GM23248 (cell line): ENCODE measurements around the gene TTLL8. TPM values are rescaled to one million over a fixed set of nuclear protein-coding genes. Genes with fewer than 3 reads are reported as not detected.
"Not testable (repeated sequence)": the region's sequence is repeated elsewhere in the genome, so short reads cannot be mapped to it uniquely, and the experiment has no call there.

Source experiments
- DNase-seq: peaks from one replicate; pipeline ENCODE4 v3.0.0-alpha.2; 2015
- H2AFZ ChIP-seq: fragments of 200-600 bp; sonication (generic); 2 replicates; pipeline ENCODE4 v1.6.1; 2016; ENCODE audit warnings: antibody characterized with exemption
- H3F3A ChIP-seq: fragments of 200-600 bp; sonication (generic); 2 replicates; pipeline ENCODE4 v1.6.1; 2016; ENCODE audit warnings: mild to moderate bottlenecking, antibody characterized with exemption, mixed run types; ENCODE audit not compliant: insufficient read depth
- H3K27ac ChIP-seq: fragments of 200-600 bp; sonication (generic); 2 replicates; pipeline ENCODE4 v1.5.1; 2016; ENCODE audit warnings: mild to moderate bottlenecking
- H3K27me3 ChIP-seq: fragments of 200-600 bp; sonication (generic); replicated peaks from 2 replicates; pipeline ENCODE4 v1.6.1; 2016; ENCODE audit warnings: mild to moderate bottlenecking; ENCODE audit not compliant: insufficient read depth
- H3K36me3 ChIP-seq: fragments of 200-600 bp; sonication (generic); 2 replicates; pipeline ENCODE4 v1.6.1; 2016; ENCODE audit warnings: low read depth, mild to moderate bottlenecking
- H3K4me1 ChIP-seq: fragments of 200-600 bp; sonication (generic); 2 replicates; pipeline ENCODE4 v1.6.1; 2016; ENCODE audit warnings: mild to moderate bottlenecking; ENCODE audit not compliant: insufficient read depth
- H3K4me2 ChIP-seq: fragments of 200-600 bp; sonication (generic); one replicate; pipeline ENCODE4 v1.6.1; 2016; ENCODE audit warnings: mild to moderate bottlenecking; ENCODE audit not compliant: unreplicated experiment
- H3K4me3 ChIP-seq: fragments of 200-600 bp; sonication (generic); 2 replicates; pipeline ENCODE4 v1.5.1; 2016; ENCODE audit warnings: mild to moderate bottlenecking
- H3K79me2 ChIP-seq: fragments of 200-600 bp; sonication (generic); 2 replicates; pipeline ENCODE4 v1.6.1; 2016; ENCODE audit warnings: mild to moderate bottlenecking; ENCODE audit not compliant: insufficient read depth
- H3K9ac ChIP-seq: fragments of 200-600 bp; sonication (generic); 2 replicates; pipeline ENCODE4 v1.6.1; 2016; ENCODE audit warnings: mild to moderate bottlenecking
- H3K9me2 ChIP-seq: fragments of 200-600 bp; sonication (generic); 2 replicates; pipeline ENCODE4 v1.6.1; 2016; ENCODE audit warnings: mixed run types, mild to moderate bottlenecking, moderate library complexity; ENCODE audit not compliant: insufficient read depth
- H3K9me3 ChIP-seq: fragments of 200-600 bp; sonication (generic); one replicate; pipeline ENCODE4 v1.6.1; 2017; ENCODE audit warnings: low read depth
- H4K20me1 ChIP-seq: fragments of 200-600 bp; sonication (generic); 2 replicates; pipeline ENCODE4 v1.6.0; 2016; ENCODE audit not compliant: insufficient read depth
- EZH2 ChIP-seq: fragments of 200-600 bp; sonication (generic); IDR thresholded peaks from 2 replicates; pipeline ENCODE4 v1.6.1; 2018; ENCODE audit warnings: antibody characterized with exemption, mild to moderate bottlenecking; ENCODE audit not compliant: insufficient read depth, poor library complexity, severe bottlenecking
- EZH2phosphoT487 ChIP-seq: fragments of 200-600 bp; sonication (generic); IDR thresholded peaks from 2 replicates; pipeline ENCODE4 v1.6.1; 2018; ENCODE audit warnings: antibody characterized with exemption, moderate library complexity, mild to moderate bottlenecking, low read depth; ENCODE audit not compliant: insufficient read depth
- WGBS, 2 experiments: methylation state at CpG; one replicate each; pipeline ENCODE4 v1.1.6; 2015 to 2017; ENCODE audit warnings: low lambda C conversion rate in 2 of 2, low coverage in 1 of 2; ENCODE audit errors: missing lambda C conversion rate in 2 of 2; 5-methylcytosine and 5-hydroxymethylcytosine counted together
- in situ Hi-C: fragments of 300-500 bp; cut with MboI; formaldehyde crosslinking; loops from 2 replicates; pipeline ENCODE4 v1.15.0; 2020
- polyA plus RNA-seq: library from polyadenylated mRNA; unstranded; fragments of >200 nt; fragmentation: Nextera tagmentation; extraction: Ambion mirVana; gene quantifications from 2 replicates; pipeline ENCODE4 v1.2.1, GENCODE V29; 2016
- total RNA-seq: library from RNA; depleted of rRNA; stranded (reverse); fragments of >200 nt; shearing (Covaris generic); gene quantifications from 2 replicates; pipeline ENCODE4 v1.2.3, GENCODE V29; 2014

TTLL8 gene
- total and polyA plus RNA-seq, 2 experiments from 2014 or later = not detected

GRCh38 chr22:49993649-49994360 is 64.3 kb downstream of the TTLL8 start:
- DNase-seq = no peak
- Histone ChIP-seq H3K9me2 (no peaks in the 10 kb centered on the region), H3K4me3 (no peak overlapping the region), H3K9ac (no peak overlapping the region), H3K9me3 (no peaks in the 10 kb centered on the region), H3F3A (no peaks in the 10 kb centered on the region), H4K20me1 (no peaks in the 10 kb centered on the region), H3K79me2 (no peaks in the 10 kb centered on the region), H3K4me1 (no peaks in the 10 kb centered on the region), H3K27ac (no peak overlapping the region), H3K27me3 (no peaks in the 10 kb centered on the region), H3K4me2 (no peak overlapping the region), H3K36me3 (no peaks in the 10 kb centered on the region), H2AFZ (no peak overlapping the region)
- no peak for TF ChIP-seq EZH2phosphoT487
- TF ChIP-seq EZH2 = no peak
- in situ Hi-C loops = no loop called here
- 35 to 47% methylated on average over 8 to 10 of the region's 11 CpGs for WGBS, 2 experiments

- no peaks in the 10 kb centered on the region for H3K9me3 ChIP-seq
- no peaks in the 10 kb centered on the region for H3K4me1 ChIP-seq
- no peaks in the 10 kb centered on the region for H3K9me2 ChIP-seq
- no peak overlapping the region for H3K4me2 ChIP-seq
- TF ChIP-seq EZH2phosphoT487 = no peak
- TF ChIP-seq EZH2 = no peak
- no peak overlapping the region for H3K27ac ChIP-seq
- no peaks in the 10 kb centered on the region for H3K79me2 ChIP-seq
- H3K27me3 ChIP-seq = no peaks in the 10 kb centered on the region
- H3F3A ChIP-seq = no peaks in the 10 kb centered on the region
- H3K9ac ChIP-seq = no peak overlapping the region
- in situ Hi-C loops = no loop called here
- no peaks in the 10 kb centered on the region for H3K36me3 ChIP-seq
- 19 to 20% methylated on average over 21 to 23 of the region's 23 CpGs for WGBS, 2 experiments
- H2AFZ ChIP-seq = no peak overlapping the region
- DNase-seq = peak; percentile 74
- H4K20me1 ChIP-seq = no peaks in the 10 kb centered on the region
- no peak overlapping the region for H3K4me3 ChIP-seq
Observed at GRCh38 chr22:49992921-49993648, 65.0 kb downstream of the TTLL8 start.

DNA sequence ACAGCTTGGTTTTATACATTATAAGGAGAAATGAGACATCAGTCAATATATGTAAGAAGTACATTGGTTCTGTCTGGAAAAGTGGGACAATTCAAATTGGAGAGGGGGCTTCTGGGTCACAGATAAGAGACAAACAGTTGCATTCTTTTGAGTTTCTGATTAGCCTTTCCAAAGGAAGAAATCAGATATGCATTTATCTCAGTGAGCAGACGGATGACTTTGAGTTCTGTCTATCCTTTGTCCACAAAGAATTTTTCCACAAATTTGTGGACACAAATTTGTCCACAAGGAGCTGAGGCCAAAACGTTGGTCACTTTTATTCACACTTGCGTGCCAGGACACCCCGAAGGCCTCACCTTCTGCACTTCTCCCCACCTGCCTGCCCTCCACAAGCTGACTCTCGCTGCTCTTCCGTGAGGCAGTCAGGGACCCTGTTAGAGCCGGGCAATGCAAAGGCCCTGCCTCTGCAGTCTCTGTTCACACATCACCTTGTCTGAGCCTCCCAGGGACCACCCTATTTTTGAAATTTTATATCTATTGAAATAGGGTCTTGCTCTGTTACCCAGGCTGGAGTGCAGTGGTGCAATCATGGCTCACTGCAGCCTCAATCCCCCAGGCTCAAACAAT is 66.1 kb downstream of the TTLL8 start:
- H3K9me3 ChIP-seq = no peaks in the 10 kb centered on the region
- no peaks in the 10 kb centered on the region for H3K27me3 ChIP-seq
- TF ChIP-seq EZH2 = no peak
- TF ChIP-seq EZH2phosphoT487 = no peak
- no peak overlapping the region for H3K9ac ChIP-seq
- H3F3A ChIP-seq = no peaks in the 10 kb centered on the region
- no peaks in the 10 kb centered on the region for H4K20me1 ChIP-seq
- no peak overlapping the region for H2AFZ ChIP-seq
- no peaks in the 10 kb centered on the region for H3K79me2 ChIP-seq
- H3K9me2 ChIP-seq = no peaks in the 10 kb centered on the region
- in situ Hi-C loops = no loop called here
- no peaks in the 10 kb centered on the region for H3K4me1 ChIP-seq
- H3K27ac ChIP-seq = no peak overlapping the region
- DNase-seq = no peak
- WGBS, 2 experiments = 59 to 68% methylated on average over 7 of the region's 7 CpGs
- H3K4me3 ChIP-seq = no peak overlapping the region
- H3K36me3 ChIP-seq = no peaks in the 10 kb centered on the region
- H3K4me2 ChIP-seq = no peak overlapping the region

DNA sequence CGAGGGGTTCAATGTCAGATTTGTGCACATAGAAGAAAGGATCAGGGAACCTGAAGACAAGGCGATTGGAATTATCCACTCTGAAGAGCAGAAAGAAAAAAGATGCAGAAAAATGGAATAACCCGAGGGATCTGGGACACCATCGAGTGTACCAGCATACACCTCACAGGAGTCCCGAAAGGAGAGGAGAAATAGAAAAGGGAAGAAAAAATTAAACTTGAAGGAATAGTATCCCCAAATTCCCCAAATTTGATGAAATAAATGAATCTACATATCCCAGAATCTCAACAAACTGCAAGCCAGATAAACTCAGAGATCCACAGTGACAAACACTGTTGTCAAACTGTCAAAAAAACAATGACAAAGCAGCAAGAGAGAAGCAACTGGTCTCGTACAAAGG is 66.9 kb downstream of the TTLL8 start:
- WGBS, 2 experiments = 57 to 62% methylated on average over 6 of the region's 6 CpGs

GRCh38 chr22:49989826-49990225 is 68.3 kb downstream of the TTLL8 start:
- in situ Hi-C loops = not testable (repeated sequence)

More for the DNA sequence above, 66.9 kb downstream of the TTLL8 start:
- no peak overlapping the region for H3K9ac ChIP-seq
- H3K27ac ChIP-seq = no peak overlapping the region
- H4K20me1 ChIP-seq = no peaks in the 10 kb centered on the region
- no peak for DNase-seq
- no peaks in the 10 kb centered on the region for H3K9me2 ChIP-seq
- no peaks in the 10 kb centered on the region for H3K36me3 ChIP-seq
- no peak overlapping the region for H3K4me2 ChIP-seq
- H3K4me1 ChIP-seq = no peaks in the 10 kb centered on the region
- H2AFZ ChIP-seq = no peak overlapping the region
- H3F3A ChIP-seq = no peaks in the 10 kb centered on the region
- no peaks in the 10 kb centered on the region for H3K9me3 ChIP-seq
- 0 out of 2 replicates have a peak, but pooled peaks cover under 1% of the 10 kb centered on the region for H3K27me3 ChIP-seq
- TF ChIP-seq EZH2 = no peak
- no peak for TF ChIP-seq EZH2phosphoT487
- H3K79me2 ChIP-seq = no peaks in the 10 kb centered on the region
- no peak overlapping the region for H3K4me3 ChIP-seq
- in situ Hi-C loops = no loop called here

More at GRCh38 chr22:49989826-49990225, 68.3 kb downstream of the TTLL8 start:
- H3K27ac ChIP-seq, H3K4me1 ChIP-seq, H2AFZ ChIP-seq, H3K9me3 ChIP-seq, H4K20me1 ChIP-seq, H3K9ac ChIP-seq, H3K79me2 ChIP-seq, H3K4me3 ChIP-seq, H3K4me2 ChIP-seq, H3K36me3 ChIP-seq, H3F3A ChIP-seq, DNase-seq, H3K9me2 ChIP-seq: not testable (repeated sequence)
- H3K27me3 ChIP-seq = peaks cover 14% of the 10 kb centered on the region
- 82 to 84% methylated on average over 11 to 24 of the region's 24 CpGs for WGBS, 2 experiments
